ENCODE measurements around the gene FAM13B.

The FAM13B gene

GRCh38 chr5:138033907-138034306 lies 1.0 kb upstream of the FAM13B start:
- peak overlapping the region; percentile 91 for H3K9ac ChIP-seq (ENCODE audit: low read depth, low read length, poor library complexity, severe bottlenecking)
- no peaks in the 10 kb centered on the region for H3F3A ChIP-seq (ENCODE audit: low read depth)
- peaks cover 39% of the 10 kb centered on the region for H4K20me1 ChIP-seq (ENCODE audit: insufficient read depth, low read length, poor library complexity, severe bottlenecking)
- H3K4me1 ChIP-seq (ENCODE audit: insufficient read depth, low read length, poor library complexity, severe bottlenecking) = peaks cover 36% of the 10 kb centered on the region
- H3K4me2 ChIP-seq (ENCODE audit: low read depth, low read length, poor library complexity, severe bottlenecking) = peak overlapping the region; percentile 90
- no peaks in the 10 kb centered on the region for H3K9me3 ChIP-seq (ENCODE audit: insufficient read depth, low read depth, low read length)
- TF ChIP-seq CTCF (conservative IDR thresholded peaks at IDR 0.05; ENCODE audit: low read length) (no peak), EZH2phosphoT487 (IDR thresholded peaks at IDR 0.05; ENCODE audit: borderline replicate concordance) (no peak)
- no peaks in the 10 kb centered on the region for H3K9me2 ChIP-seq (replicated peaks; ENCODE audit: low read depth, low read length)
- H3K4me3 ChIP-seq (ENCODE audit: low read length, poor library complexity, severe bottlenecking) = peak overlapping the region; percentile 95
- H3K79me2 ChIP-seq (ENCODE audit: insufficient read depth, low read length) = peaks cover 44% of the 10 kb centered on the region
- peak overlapping the region; percentile 96 for H2AFZ ChIP-seq (ENCODE audit: low read length)
- H3K36me3 ChIP-seq (ENCODE audit: insufficient read depth, low read length) = no peaks in the 10 kb centered on the region
- no peaks in the 10 kb centered on the region for H3K27me3 ChIP-seq (ENCODE audit: insufficient read depth, low read length, poor library complexity, severe bottlenecking)

- peak overlapping the region; percentile 95 for H3K4me3 ChIP-seq (ENCODE audit: low read length, poor library complexity, severe bottlenecking)
- peaks cover 41% of the 10 kb centered on the region for H3K4me1 ChIP-seq (ENCODE audit: insufficient read depth, low read length, poor library complexity, severe bottlenecking)
- H3F3A ChIP-seq (ENCODE audit: low read depth) = no peaks in the 10 kb centered on the region
- peak overlapping the region; percentile 90 for H3K4me2 ChIP-seq (ENCODE audit: low read depth, low read length, poor library complexity, severe bottlenecking)
- H3K9ac ChIP-seq (ENCODE audit: low read depth, low read length, poor library complexity, severe bottlenecking) = peak overlapping the region; percentile 91
- H4K20me1 ChIP-seq (ENCODE audit: insufficient read depth, low read length, poor library complexity, severe bottlenecking) = peaks cover 43% of the 10 kb centered on the region
- H2AFZ ChIP-seq (ENCODE audit: low read length) = peak overlapping the region; percentile 96
- peaks cover 49% of the 10 kb centered on the region for H3K79me2 ChIP-seq (ENCODE audit: insufficient read depth, low read length)
- no peaks in the 10 kb centered on the region for H3K27me3 ChIP-seq (ENCODE audit: insufficient read depth, low read length, poor library complexity, severe bottlenecking)
- no peaks in the 10 kb centered on the region for H3K9me3 ChIP-seq (ENCODE audit: insufficient read depth, low read depth, low read length)
- TF ChIP-seq CTCF (conservative IDR thresholded peaks at IDR 0.05; ENCODE audit: low read length) (no peak), EZH2phosphoT487 (IDR thresholded peaks at IDR 0.05; ENCODE audit: borderline replicate concordance) (no peak)
- H3K36me3 ChIP-seq (ENCODE audit: insufficient read depth, low read length) = no peaks in the 10 kb centered on the region
- H3K9me2 ChIP-seq (replicated peaks; ENCODE audit: low read depth, low read length) = no peaks in the 10 kb centered on the region
Observed at GRCh38 chr5:138033386-138033808, 518 bp upstream of the FAM13B start.

DNA sequence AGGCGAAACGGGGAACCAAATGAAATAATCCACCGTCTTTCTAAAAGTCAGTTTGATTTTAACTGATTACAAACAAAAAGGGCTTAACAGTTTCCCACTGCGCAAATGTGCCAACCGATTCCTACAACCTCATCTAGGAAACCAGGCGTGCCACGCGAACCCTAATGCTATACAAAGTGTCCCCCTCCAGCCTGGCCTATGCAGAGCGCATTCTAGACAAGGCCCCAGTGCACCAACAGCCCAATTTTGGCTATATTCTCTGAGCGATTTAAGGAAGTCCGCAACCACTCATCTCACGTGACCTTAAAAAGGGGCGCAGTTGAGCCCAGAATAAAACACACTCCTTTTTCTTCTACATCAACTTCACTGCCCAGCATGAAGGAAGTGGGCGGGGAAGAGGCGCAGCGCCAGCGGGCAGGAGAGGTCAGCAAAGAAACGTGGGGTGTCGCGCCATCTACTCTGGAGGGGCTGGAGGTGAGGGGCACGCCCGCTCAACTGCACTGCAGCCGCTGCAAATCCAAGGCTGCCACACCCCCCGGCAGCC lies 779 bp downstream of the FAM13B start:
- peak overlapping the region; percentile 91 for H3K9ac ChIP-seq (ENCODE audit: low read depth, low read length, poor library complexity, severe bottlenecking)
- peaks cover 62% of the 10 kb centered on the region for H3K79me2 ChIP-seq (ENCODE audit: insufficient read depth, low read length)
- peak overlapping the region; percentile 76 for H3K4me2 ChIP-seq (ENCODE audit: low read depth, low read length, poor library complexity, severe bottlenecking)
- H3K4me3 ChIP-seq (ENCODE audit: low read length, poor library complexity, severe bottlenecking) = peak overlapping the region; percentile 95
- 0 out of 2 replicates have a peak, but pooled peaks have one; percentile 25 for TF ChIP-seq CTCF (conservative IDR thresholded peaks at IDR 0.05; ENCODE audit: low read length)
- TF ChIP-seq EZH2phosphoT487 (IDR thresholded peaks at IDR 0.05; ENCODE audit: borderline replicate concordance) = no peak
- H3K9me3 ChIP-seq (ENCODE audit: insufficient read depth, low read depth, low read length) = no peaks in the 10 kb centered on the region
- H2AFZ ChIP-seq (ENCODE audit: low read length) = peak overlapping the region; percentile 77
- no peaks in the 10 kb centered on the region for H3K27me3 ChIP-seq (ENCODE audit: insufficient read depth, low read length, poor library complexity, severe bottlenecking)
- H4K20me1 ChIP-seq (ENCODE audit: insufficient read depth, low read length, poor library complexity, severe bottlenecking) = peaks cover 56% of the 10 kb centered on the region
- H3F3A ChIP-seq (ENCODE audit: low read depth) = no peaks in the 10 kb centered on the region
- H3K4me1 ChIP-seq (ENCODE audit: insufficient read depth, low read length, poor library complexity, severe bottlenecking) = peaks cover 53% of the 10 kb centered on the region
- H3K9me2 ChIP-seq (replicated peaks; ENCODE audit: low read depth, low read length) = no peaks in the 10 kb centered on the region
- no peaks in the 10 kb centered on the region for H3K36me3 ChIP-seq (ENCODE audit: insufficient read depth, low read length)

Measured in Loucy (cell line).